NCI-H187 (cell line): Measurements from ENCODE around the gene CPED1.

Experiments
- DNase-seq, 2 experiments: peaks; one replicate each; lab custom pipeline; 2025; lab: John Stamatoyannopoulos, UW

Gene CPED1

GRCh38 chr7:120988591-120989256, at the start of gene CPED1:
Gene CPED1, plus strand, starts transcription at chr7:120988711. Its CDS starts 911 bp downstream, at chr7:120989622.
- DNase-seq = peak in 1 of 2 experiments; percentile 19

- DNase-seq = no peak
Measured at GRCh38 chr7:120939345-120939744, 49.2 kb upstream of the CPED1 start.

- no peak for DNase-seq
Measured at GRCh38 chr7:120941064-120941463, 47.4 kb upstream of the CPED1 start.

GRCh38 chr7:120941856-120942255, 46.7 kb upstream of the CPED1 start:
- DNase-seq = no peak

GRCh38 chr7:120942861-120943260, 45.6 kb upstream of the CPED1 start:
- DNase-seq = no peak

- no peak for DNase-seq
Measured at GRCh38 chr7:120944826-120945562, 43.5 kb upstream of the CPED1 start.

- no peak for DNase-seq
Measured at GRCh38 chr7:120947980-120948379, 40.5 kb upstream of the CPED1 start.

- no peak for DNase-seq
Measured at GRCh38 chr7:120949393-120949911, 39.1 kb upstream of the CPED1 start.

GRCh38 chr7:120949998-120950538, 38.4 kb upstream of the CPED1 start:
- no peak for DNase-seq

- DNase-seq = peak; percentile 97 to 98
Measured at GRCh38 chr7:120950539-120951308, 37.8 kb upstream of the CPED1 start, which contains the start of gene ING3. Gene ING3, plus strand, starts transcription at chr7:120950777. Its CDS starts 120 bp downstream, at chr7:120950897.

GRCh38 chr7:120951309-120951699, 37.2 kb upstream of the CPED1 start:
- no peak for DNase-seq

GRCh38 chr7:120951826-120952225, 36.7 kb upstream of the CPED1 start:
- DNase-seq = no peak

- DNase-seq = no peak
Measured at GRCh38 chr7:120955577-120956149, 32.8 kb upstream of the CPED1 start.

GRCh38 chr7:120959929-120960484, 28.5 kb upstream of the CPED1 start:
- DNase-seq = no peak

- DNase-seq = no peak
Measured at GRCh38 chr7:120960714-120961113, 27.8 kb upstream of the CPED1 start.

- DNase-seq = no peak
Measured at GRCh38 chr7:120961638-120962173, 26.8 kb upstream of the CPED1 start.

- no peak for DNase-seq
Measured at GRCh38 chr7:120964088-120964487, 24.4 kb upstream of the CPED1 start.

GRCh38 chr7:120966961-120967360, 21.6 kb upstream of the CPED1 start:
- no peak for DNase-seq

GRCh38 chr7:120973849-120974248, 14.7 kb upstream of the CPED1 start:
- no peak for DNase-seq

- no peak for DNase-seq
Measured at GRCh38 chr7:120979765-120980499, 8.6 kb upstream of the CPED1 start.
